Renal cortical epithelial cell (primary cell): ENCODE results near the gene GRIN1. TPM values are rescaled to one million over a fixed set of nuclear protein-coding genes. Genes with fewer than 3 reads are reported as not detected.

ENCODE experiments used
- DNase-seq: peaks from one replicate; pipeline ENCODE4 v3.0.0-alpha.2; 2011; ENCODE audit warnings: low read depth
- total RNA-seq: library from RNA; depleted of rRNA; stranded (reverse); fragments of >200 nt; gene quantifications from 2 replicates; pipeline ENCODE4 v1.2.3, GENCODE V29; 2014

Gene GRIN1
- total RNA-seq, 1 donor from 2014 or later = 0.30 TPM

DNA sequence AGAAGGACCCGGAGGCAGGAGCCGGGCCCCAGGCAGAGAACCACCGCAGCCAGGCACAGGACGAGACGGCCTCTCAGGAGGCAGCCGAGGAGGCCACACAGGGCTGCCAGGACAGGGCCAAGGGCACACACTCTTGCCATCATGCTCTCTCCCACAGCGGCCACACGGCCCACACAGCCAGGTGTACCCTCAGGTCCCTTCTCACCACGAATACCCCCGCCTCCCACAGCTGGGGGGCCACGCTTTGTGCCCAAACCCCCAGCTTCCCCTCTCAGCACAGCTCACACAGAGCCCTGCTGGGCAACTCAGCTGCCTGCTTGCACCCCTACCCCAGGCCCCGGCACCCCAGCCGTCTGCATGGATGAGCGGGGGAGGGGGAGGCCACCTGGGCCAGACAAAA, 54.8 kb downstream of the GRIN1 start:
- no peak for DNase-seq

DNA sequence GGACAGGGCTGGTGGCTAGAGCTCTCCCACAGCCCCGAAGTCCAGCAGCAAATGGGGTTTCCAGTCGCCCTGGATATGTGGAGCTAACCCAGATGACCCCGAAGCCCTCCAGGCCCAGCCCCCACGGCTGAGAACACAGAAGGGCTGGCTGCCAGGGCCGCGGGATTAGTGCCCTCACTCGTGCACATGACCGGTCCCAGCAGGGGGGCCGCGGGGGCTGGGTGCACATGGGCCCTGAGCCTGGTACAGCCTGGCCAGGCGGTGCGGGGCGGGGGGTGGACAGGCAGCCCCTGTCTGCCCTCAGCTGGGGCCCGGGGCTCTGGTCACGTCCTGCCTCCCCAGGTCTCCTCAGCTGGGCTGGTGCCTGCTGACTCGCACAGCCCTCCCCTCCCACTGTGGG, 55.4 kb downstream of the GRIN1 start:
- DNase-seq = no peak

DNA sequence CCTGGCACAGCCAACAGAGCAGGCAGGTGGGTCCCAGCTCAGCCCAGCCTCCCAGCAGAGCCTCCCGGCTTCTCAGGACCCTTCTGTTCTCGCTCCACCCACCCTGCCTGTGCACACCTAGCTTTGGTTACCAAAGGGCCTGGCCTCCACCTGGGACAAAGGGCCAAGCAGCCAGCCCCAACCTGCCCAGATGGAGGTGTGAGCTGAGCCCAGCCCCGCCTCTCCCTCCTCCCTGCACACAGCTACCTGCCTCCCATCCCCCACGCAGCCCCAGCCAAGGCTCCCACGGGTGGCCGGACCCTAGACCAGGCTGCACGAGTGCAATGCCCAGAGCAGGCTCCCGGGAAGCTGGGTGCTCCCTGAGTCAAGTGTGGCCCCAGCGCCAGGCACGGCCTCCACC, 56.0 kb downstream of the GRIN1 start:
- no peak for DNase-seq

DNA sequence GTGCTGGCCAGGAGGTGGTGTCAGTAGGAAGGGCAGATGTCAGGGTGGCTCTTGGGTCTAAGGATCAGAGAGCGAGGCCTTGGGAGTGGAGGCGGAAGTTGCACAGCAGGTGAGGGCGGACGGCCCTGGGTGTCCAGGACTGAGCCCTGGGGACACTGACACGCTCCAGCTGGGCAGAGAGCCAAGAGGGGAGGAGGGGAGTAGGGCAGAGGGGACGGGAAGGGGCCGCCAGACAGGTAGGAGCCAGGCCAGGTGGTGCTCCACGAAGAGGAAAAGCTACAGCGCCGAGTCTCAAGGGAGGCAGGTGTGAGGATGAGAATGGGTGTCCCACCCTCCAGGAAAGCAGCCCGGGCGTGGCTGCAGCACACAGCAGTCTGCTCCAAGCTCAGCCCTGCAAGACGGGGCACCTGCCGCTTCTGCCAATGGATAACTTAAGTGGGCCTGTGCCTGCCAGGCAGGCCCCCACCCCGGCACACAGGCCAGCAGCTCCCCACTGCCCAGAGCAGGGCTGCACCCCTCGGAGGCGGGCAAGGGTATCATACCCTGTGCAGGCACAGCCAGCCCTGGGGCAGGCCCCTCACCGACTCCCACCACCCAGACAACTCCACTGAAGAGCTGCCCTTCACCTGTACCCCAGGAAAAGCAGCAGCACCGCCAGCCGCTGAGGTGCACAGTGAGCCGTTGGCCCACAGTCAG, 56.7 kb downstream of the GRIN1 start:
- DNase-seq = no peak

DNA sequence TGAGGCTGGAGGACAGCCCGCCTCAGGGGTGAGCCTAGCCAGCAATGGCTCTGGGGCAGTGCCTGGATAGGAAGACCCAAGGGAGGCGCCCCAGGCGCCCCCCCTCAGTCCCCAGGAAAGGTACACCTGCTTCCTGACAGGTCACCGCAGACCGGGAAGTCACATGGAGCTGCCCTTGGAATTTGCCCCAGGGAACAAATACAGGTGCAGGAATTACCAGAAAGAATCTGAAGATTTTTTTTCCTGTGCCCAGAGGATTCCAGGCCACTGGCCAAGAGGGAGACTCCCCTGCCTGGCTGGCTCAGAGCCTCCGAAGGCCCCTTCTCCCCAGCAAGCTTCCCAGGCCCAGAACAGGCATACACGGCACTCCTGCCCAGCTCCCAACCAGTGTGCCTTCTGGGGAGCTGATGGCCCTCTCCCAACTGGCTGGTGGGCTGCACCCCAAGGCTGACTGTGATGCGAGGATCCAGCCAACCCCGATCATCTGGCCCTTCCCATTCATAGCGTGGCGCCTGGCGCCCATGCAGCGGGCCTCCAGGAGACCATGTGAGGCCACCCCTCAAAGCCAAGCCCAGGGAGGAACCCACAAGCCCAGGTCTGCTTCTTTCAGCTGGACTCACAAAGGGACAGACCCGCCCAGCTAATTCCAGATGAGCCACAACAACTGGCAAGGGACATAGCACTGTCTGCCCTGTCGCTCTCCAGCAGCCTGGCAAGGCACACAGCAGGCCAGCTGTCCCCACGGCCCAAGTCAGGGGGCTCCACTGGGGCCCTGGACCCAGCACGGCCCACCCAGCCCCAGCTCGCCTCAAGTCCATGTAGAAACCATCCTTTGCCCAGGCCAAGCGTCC, 59.3 kb downstream of the GRIN1 start:
- DNase-seq = peak; percentile 68

DNA sequence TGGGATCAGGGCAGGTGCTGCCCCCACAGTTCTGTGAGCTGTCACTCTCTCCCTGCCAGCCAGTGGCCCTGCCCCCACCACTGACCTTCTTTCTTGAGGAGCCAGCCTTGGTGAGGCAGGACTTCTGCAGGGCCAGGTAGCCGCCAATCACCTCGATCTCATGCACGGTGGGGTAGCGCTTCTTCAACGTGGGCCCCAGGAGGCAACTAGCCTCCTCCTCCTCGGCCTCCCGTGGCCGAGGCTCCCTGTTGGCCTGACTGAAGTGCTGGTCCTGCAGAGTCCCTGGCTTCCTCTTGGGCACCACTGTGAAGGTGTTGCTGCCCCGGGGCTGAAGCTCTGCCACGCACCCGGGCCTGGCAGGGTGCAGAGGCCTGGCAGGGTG, 59.9 kb downstream of the GRIN1 start:
- no peak for DNase-seq

DNA sequence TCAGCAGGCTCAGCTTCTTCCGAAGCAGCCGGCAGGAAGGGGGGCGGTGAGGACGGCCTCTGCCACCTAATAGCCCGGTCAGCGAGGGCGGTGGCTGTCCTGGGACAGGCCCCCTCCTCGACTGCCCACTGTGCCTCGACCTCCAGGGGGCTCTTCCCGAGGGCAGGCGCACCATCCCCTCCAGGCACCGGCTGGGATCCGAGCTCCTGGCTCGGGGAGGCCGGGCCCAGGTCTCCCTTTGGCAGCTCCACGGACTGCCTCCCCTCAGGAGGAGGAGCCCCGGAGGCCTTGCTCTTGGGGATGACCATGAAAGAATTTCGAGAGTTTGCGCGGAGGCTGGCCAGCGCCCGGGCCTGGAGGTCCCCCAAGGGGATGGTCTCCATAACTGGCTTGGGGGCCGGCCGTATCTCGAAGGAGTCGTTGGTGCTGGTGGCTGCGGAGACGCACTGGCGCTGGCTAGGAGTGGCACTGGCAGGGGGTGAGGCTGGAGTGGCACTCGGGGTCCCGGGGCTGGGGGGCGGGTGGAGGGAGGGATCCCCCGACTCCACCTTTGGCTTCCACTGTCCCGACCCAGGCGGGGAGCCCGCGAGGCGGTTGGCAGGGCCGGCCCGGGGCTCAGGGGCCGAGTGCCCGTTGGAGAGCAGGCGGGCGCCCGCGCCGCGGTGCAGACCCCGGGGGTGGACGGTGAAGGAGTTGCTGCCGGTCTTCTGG, 60.6 kb downstream of the GRIN1 start:
- no peak for DNase-seq

DNA sequence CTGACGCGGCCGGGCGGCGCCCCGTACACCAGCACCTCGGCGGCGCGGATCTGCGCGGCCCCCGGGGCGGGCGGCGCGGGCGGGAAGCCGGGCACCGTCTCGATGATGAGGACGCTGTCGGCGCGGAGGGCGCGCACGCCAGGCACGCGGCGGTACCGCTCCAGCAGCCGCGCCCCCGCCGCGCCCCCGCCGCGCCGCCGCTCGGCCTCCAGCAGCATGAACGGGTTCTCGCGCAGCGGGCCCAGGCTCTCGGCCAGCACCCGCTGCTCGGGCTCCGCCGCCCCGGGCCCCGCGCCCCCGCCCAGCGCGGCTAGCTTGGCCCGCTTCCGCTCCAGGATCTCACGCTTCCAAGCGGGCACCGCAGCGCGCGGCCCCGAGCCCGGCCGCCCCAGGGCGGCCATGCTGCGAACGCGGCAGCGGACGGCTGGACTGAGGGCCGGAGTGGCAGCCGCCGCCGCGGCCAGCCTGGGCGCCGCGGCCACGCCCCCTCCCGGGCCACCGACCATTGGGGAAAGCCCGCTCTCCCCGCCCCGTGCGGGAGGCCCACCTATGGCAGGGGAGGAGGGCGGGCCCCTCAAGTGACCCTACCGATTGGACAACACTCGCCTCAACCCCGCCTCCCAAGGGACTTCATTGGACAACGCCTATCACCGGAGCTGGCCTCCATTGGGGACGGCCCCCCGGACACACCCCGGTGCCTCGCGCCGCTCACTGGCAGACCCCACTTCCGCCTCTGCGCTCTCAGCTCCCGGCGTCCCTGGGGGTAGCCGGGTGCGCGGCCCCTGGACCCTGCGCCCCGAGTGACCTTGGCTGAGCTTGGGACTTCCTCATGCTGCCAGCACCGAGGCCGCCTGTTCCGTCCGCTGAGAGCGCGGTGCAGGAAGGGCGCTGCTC, 61.6 kb downstream of the GRIN1 start, which contains the start of gene TPRN:
TSS of gene TPRN (minus strand) at position 431 of the 894 bp plus-strand sequence. CDS start at position 401, 30 bp downstream.
- peak; percentile 95 for DNase-seq

DNA sequence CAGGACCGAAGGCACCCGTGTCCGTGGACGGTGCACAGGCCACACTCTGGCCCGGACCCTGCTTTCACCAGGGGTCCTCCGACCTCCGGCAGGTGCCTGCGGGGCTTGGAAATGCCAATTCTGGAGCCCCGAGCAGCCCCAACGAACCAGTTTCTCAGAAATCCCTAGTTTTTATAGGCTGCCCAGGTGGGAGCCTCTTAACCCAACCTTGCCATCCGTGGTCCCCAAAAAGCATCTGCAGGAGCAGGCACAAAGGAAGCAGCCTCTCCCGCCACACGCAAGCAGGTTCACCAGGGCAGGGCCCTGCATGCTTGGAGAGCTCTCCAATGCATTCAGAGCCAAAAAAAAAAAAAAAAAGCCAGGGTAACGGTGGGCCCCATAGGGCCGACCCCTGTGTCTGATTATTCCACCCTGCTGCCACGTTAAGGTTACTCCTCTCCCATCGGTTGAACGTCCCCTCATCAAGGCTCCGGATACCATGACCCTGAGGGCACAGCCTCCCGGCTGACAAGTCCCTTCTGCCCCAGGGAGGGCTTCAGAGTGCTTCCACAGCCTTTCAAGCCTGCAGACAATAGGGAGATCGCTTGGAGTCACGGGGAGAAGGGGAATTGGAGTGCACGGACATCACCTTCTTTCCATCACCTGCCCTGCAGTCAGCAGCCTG, 62.4 kb downstream of the GRIN1 start:
- DNase-seq = no peak

DNA sequence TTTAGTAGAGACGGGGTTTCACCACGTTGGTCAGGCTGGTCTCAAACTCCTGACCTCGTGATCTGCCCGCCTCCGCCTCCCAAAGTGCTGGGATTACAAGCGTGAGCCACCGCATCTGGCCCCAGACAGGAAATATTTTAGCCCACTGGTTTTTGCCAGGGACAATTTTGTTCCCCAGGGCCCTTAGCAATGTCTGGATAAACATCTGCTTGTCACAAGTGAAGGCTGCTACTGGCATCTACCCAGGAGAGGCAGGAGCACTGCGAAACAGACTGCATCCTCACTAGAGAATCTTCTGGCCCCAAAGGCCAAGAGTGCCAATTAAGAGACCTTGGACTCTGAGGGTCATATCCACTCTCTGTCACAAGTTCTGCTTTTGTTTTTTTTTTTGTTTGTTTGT, 64.0 kb downstream of the GRIN1 start:
- DNase-seq = no peak

DNA sequence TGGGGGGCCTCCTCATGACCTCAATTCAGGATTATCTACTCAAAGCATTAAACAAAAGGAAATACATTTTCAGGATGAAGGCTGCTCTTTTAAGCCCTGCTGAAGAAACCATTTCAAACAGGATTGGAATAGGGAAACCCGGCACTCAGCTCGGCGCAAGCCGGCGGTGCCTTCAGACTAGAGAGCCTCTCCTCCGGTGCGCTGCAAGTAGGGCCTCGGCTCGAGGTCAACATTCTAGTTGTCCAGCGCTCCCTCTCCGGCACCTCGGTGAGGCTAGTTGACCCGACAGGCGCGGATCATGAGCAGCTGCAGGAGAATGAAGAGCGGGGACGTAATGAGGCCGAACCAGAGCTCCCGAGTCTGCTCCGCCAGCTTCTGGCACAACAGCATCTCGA, 65.8 kb downstream of the GRIN1 start:
- DNase-seq = no peak

DNA sequence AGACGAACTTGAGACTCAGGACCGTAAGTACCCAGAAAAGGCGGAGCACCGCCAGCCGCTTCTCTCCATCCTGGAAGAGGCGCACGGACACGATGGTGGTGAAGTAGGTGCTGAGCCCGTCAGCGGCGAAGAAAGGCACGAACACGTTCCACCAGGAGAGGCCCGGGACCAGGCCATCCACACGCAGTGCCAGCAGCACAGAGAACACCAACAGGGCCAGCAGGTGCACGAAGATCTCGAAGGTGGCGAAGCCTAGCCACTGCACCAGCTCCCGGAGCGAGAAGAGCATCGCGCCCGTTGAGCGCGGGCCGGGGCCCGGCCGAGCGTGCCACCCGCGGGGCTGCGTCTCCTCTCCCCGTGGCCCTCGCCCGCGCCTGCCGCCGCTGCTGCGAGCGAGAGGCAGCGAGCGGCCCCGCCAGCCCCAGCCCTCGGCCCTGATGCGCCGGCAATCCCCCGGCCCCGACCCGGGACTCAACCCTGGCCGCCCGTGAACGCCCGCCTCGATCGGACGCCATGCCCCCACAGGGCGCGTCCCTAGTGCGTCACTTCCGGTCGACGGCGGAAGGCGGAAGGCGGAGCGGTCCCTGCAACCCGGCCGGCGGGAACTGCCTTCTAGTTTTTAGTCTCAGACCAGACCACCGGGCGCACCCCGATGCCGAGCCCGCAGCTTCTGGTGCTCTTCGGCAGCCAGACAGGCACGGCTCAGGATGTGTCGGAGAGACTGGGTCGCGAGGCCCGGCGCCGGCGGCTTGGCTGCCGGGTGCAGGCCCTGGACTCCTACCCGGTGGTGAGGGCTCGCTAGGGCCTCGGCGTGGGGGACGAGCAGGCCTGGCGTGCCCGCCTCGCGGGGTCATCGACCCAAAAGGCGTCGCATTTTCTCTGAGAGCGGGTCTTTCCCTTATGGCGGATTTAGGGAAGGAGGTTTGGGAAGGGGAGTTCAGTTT, 66.4 kb downstream of the GRIN1 start, which contains the start of the genes NDOR1 and TMEM203:
TSS of gene NDOR1 (plus strand) at position 575 of the 944 bp plus-strand sequence. CDS start at position 653, 78 bp downstream.
TSS of gene TMEM203 (minus strand) at position 523 of the 944 bp plus-strand sequence. CDS start at position 289, 234 bp downstream.
- peak; percentile 37 for DNase-seq

DNA sequence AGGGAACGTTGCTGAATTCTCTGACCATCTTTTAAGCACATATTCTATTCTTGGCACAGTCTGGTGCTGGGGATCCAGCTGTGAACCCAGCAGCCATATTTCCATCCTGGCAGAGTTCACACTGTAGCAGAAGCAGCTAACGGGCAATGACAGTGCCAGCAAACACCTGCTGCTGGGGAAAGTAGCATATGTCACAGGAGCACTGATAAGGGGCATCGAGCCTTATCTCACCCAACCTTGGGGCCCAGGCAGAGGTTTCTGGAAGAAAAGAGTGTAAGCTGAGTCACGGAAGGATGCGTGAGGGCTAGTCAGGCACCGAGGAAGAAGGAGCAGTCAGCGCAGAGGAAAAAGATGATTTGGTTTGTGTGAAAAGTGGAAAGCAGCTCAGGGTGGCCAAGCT, 67.6 kb downstream of the GRIN1 start:
- no peak for DNase-seq

DNA sequence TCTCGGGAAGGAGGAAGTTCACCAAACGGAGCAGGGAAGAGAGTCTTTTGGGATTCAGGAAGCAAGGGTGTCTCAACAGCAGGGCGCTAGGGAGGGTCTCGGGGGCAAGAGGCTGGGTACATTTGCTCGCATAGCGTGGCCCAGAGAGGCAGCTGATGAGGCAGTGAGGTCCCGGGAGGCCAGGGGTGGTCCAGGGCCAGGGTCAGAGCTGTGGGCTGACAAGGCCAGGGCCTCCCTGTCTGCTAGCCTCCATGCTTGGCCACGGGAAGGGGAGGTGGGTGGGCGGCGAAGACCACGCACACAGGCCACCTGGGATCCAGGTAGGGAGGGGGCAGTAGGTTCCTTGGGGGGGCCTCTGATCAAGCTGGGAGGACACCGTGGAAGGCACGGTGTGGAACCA, 72.6 kb downstream of the GRIN1 start:
- no peak for DNase-seq

DNA sequence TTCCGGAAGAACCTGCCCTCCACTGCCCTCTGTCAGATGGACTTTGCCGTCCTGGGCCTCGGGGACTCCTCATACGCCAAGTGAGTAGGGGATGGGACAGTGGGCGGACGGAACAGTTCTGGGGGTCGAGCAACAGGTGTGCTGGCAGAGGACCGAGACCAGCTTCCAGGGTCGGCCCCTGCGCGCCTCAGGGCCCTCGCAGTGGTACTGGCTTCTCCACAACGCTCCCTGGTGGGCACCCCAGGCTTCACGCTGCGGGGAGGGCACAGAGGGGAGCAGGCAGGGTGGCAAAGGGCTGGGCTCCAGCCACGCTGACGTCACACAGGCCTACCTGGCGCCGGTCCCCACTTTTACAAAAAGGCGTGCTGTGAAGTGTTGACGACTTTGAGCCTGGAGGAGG, 73.6 kb downstream of the GRIN1 start:
- DNase-seq = no peak

DNA sequence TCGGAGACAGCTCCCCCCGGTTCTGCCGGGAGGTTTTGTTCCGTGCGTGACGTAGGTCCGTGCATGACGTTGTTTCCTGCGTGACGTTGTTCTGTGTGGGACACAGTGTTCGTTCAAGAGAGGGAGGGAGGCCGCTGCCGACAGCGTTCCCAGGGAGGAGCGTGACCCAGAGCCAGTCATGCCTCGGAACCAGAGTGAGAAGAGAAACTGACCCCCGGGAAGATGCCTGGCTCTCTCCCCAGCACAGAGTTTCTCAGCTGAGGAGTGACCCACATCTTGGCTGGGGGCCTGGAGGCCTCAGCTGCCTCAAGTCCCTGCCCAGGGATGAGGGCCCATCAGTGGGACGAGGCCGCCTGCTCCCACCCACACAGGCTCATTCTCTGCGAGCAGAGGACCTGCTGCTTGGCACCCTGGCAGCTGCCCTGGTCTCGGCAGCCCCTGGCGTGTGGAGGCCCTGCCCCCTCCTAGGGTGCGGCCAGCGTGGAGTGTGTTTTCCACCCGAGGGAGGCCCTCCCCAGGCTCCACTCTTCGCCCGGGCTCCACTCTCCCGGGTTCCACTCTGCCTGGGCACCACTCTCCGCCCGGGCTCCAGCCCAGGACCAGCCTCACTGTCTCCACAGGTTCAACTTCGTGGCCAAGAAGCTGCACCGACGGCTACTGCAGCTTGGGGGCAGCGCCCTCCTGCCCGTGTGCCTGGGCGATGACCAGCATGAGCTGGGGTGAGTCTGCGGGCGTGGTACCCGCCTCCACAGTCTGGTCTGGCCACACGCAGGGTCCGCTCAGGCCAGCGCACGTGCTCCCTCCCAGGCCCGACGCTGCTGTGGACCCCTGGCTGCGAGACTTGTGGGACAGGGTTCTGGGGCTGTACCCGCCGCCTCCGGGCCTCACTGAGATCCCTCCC, 74.5 kb downstream of the GRIN1 start:
- no peak for DNase-seq

DNA sequence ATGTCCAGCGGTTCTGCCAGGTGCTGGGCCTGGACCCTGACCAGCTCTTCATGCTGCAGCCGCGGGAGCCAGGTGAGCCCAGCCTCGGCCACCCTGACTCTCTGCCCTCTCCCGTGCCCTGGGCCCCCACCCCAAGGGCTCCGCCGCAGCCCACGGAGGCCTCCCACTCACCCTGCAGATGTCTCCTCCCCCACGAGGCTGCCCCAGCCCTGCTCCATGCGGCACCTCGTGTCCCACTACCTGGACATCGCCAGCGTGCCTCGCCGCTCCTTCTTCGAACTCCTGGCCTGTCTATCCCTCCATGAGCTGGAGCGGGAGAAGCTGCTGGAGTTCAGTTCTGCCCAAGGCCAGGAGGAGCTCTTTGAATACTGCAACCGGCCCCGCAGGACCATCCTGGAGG, 75.7 kb downstream of the GRIN1 start:
- DNase-seq = no peak

DNA sequence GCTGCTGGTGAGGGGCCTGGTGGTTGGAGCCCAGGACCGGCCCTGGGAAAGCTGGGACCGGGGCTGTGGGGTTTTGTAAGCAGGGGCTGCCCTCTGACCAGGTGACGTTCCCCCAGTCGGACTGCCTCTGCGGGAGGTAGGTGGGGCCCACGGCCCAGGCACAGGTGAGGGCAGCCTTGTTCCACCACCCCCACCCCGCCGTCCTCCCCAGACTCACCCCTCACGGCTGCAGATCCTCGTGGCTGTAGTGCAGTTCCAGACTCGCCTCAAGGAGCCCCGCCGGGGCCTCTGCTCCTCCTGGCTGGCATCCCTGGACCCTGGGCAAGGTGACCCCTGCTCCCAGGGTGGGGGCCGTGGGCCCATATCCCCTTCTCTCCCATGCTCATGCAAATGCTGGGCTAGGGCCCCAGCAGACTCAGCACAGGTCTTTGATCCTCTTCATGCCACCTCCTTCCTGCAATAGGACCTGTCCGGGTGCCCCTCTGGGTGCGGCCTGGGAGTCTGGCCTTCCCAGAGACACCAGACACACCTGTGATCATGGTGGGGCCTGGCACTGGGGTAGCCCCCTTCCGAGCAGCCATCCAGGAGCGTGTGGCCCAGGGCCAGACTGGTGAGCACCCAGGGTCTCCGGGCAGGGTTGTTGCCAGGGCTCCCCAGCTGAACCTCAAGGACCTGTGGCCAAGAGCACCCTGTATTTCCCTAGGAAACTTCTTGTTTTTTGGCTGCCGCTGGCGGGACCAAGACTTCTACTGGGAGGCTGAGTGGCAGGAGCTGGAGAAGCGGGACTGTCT, 76.4 kb downstream of the GRIN1 start:
- no peak for DNase-seq
